Measurements from ENCODE around the gene BIVM.

DNA sequence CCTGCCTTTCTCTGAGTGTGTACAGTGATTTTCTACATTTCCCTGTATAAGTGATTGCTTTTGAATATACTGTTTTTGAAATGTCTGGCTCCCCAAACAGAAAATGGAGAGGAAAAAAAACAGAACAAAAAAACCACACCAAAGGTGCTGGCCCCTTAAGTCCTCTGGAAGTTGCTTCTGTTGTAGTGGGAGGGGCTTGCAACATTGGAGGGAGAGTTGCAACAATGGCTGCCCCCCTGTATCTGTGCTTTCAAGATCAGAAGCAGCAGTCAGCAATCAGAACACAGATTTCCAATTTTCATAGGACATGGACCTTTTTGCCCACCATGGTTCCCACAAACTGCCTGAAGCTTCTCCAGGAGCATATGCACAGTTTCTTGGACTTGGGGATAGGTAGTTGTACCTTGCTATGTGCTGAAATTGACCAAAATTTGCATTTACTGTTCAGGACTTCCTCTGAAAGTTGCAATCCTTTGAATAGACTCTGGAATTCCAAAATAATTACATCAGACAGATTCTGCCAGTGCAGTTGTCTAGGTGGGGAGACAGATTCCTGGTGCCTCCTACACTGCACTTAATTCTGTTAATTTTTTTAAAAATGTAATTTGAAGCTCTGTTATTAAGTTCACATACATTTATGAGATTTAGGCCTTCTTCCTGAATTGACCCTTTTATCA, 13.8 kb downstream of the BIVM start:
- TF ChIP-seq, protein P1, sequence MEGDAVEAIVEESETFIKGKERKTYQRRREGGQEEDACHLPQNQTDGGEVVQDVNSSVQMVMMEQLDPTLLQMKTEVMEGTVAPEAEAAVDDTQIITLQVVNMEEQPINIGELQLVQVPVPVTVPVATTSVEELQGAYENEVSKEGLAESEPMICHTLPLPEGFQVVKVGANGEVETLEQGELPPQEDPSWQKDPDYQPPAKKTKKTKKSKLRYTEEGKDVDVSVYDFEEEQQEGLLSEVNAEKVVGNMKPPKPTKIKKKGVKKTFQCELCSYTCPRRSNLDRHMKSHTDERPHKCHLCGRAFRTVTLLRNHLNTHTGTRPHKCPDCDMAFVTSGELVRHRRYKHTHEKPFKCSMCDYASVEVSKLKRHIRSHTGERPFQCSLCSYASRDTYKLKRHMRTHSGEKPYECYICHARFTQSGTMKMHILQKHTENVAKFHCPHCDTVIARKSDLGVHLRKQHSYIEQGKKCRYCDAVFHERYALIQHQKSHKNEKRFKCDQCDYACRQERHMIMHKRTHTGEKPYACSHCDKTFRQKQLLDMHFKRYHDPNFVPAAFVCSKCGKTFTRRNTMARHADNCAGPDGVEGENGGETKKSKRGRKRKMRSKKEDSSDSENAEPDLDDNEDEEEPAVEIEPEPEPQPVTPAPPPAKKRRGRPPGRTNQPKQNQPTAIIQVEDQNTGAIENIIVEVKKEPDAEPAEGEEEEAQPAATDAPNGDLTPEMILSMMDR (conservative IDR thresholded peaks at IDR 0.05; ENCODE audit: low read length) = no peak
- no peak for TF ChIP-seq EZH2phosphoT487 (IDR thresholded peaks at IDR 0.05; ENCODE audit: borderline replicate concordance)

All from Loucy (cell line).